Activated CD8-positive, alpha-beta T cell treated with anti-CD3 and anti-CD28 coated beads for 36 hours (primary cell): Measurements from ENCODE around the gene NME5. TPM values are rescaled to one million over a fixed set of nuclear protein-coding genes. Genes with fewer than 3 reads are reported as not detected.

Source experiments
- ATAC-seq: fragments of 200-7000 bp; cut with Tn5 transposase; one replicate; pipeline ENCODE4 v1.10.0; 2021; ENCODE audit warnings: mild to moderate bottlenecking, moderate library complexity
- CTCF ChIA-PET: fragments of 350-600 bp; sonication (Branson Sonifier 250); formaldehyde crosslinking; loops from one replicate; lab custom pipeline; 2021; ENCODE audit warnings: antibody characterized with exemption; lab: Charles Lee
- POLR2A ChIA-PET: fragments of 350-600 bp; sonication (Branson Sonifier 250); formaldehyde crosslinking; loops from one replicate; lab custom pipeline; 2021; ENCODE audit warnings: antibody characterized with exemption; lab: Charles Lee
- DNase-seq: peaks from one replicate; pipeline ENCODE4 v3.0.0-alpha.2; 2020
- H3K27ac Mint-ChIP-seq: one replicate; pipeline ENCODE4 v1.8.0; 2021; ENCODE audit warnings: mild to moderate bottlenecking, mixed read lengths
- H3K27me3 Mint-ChIP-seq: one replicate; pipeline ENCODE4 v1.8.0; 2021; ENCODE audit warnings: mixed read lengths
- H3K36me3 Mint-ChIP-seq: one replicate; pipeline ENCODE4 v1.8.0; 2021; ENCODE audit warnings: low read depth, mixed read lengths
- H3K4me1 Mint-ChIP-seq: one replicate; pipeline ENCODE4 v1.8.0; 2021; ENCODE audit warnings: low read depth, mixed read lengths
- H3K4me3 Mint-ChIP-seq: one replicate; pipeline ENCODE4 v1.8.0; 2021; ENCODE audit warnings: mild to moderate bottlenecking, moderate library complexity, mixed read lengths
- H3K9me3 Mint-ChIP-seq: one replicate; pipeline ENCODE4 v1.8.0; 2021; ENCODE audit warnings: mixed read lengths
- intact Hi-C: fragments of 100-400 bp; cut with micrococcal nuclease; formaldehyde crosslinking; loops from one replicate; pipeline ENCODE4 v1.10.0; 2022
- total RNA-seq, 2 experiments: library from RNA; stranded (reverse); gene quantifications; one replicate each; pipeline ENCODE4 v1.2.3, GENCODE V29; 2021
- TF ChIP-seq, protein P1 (sequence below): fragments of 200-600 bp; IDR thresholded peaks from one replicate; pipeline ENCODE4 v1.8.0; 2022; ENCODE audit warnings: antibody characterized with exemption, mild to moderate bottlenecking

NME5 gene
- total RNA-seq, 2 experiments from 2014 or later, result not detected

GRCh38 chr5:138093036-138093435 lies 46.2 kb downstream of the NME5 start:
- ChIA-PET POLR2A (no interaction called here), CTCF (interaction anchor here (1.2 to 8.9 kb wide), 3 partner anchors 10 to 314 kb away, joined by 4 to 71 read pairs (median 5); no protein-coding TSS in a partner anchor)
- Mint-ChIP-seq H3K36me3 (no peaks in the 10 kb centered on the region), H3K27ac (no peak overlapping the region), H3K9me3 (no peaks in the 10 kb centered on the region), H3K27me3 (no peaks in the 10 kb centered on the region), H3K4me1 (peaks cover 25% of the 10 kb centered on the region), H3K4me3 (no peak overlapping the region)
- TF ChIP-seq, protein P1, sequence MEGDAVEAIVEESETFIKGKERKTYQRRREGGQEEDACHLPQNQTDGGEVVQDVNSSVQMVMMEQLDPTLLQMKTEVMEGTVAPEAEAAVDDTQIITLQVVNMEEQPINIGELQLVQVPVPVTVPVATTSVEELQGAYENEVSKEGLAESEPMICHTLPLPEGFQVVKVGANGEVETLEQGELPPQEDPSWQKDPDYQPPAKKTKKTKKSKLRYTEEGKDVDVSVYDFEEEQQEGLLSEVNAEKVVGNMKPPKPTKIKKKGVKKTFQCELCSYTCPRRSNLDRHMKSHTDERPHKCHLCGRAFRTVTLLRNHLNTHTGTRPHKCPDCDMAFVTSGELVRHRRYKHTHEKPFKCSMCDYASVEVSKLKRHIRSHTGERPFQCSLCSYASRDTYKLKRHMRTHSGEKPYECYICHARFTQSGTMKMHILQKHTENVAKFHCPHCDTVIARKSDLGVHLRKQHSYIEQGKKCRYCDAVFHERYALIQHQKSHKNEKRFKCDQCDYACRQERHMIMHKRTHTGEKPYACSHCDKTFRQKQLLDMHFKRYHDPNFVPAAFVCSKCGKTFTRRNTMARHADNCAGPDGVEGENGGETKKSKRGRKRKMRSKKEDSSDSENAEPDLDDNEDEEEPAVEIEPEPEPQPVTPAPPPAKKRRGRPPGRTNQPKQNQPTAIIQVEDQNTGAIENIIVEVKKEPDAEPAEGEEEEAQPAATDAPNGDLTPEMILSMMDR, result no peak
- ATAC-seq (no peak), DNase-seq (no peak)
- intact Hi-C loops, result no loop called here

GRCh38 chr5:138092301-138092700 lies 46.9 kb downstream of the NME5 start:
- Mint-ChIP-seq H3K4me1 (peaks cover 25% of the 10 kb centered on the region), H3K9me3 (no peaks in the 10 kb centered on the region), H3K27ac (no peak overlapping the region), H3K27me3 (no peaks in the 10 kb centered on the region), H3K4me3 (no peak overlapping the region), H3K36me3 (no peaks in the 10 kb centered on the region)
- ATAC-seq (no peak), DNase-seq (no peak)
- CTCF ChIA-PET, result interaction anchor here (1.2 to 8.9 kb wide), 3 partner anchors 10 to 313 kb away, joined by 4 to 71 read pairs (median 5); no protein-coding TSS in a partner anchor
- intact Hi-C loops, result no loop called here
- TF ChIP-seq, protein P1, result no peak
- POLR2A ChIA-PET, result no interaction called here

- Mint-ChIP-seq H3K27me3 (no peaks in the 10 kb centered on the region), H3K36me3 (no peaks in the 10 kb centered on the region), H3K9me3 (no peaks in the 10 kb centered on the region), H3K27ac (no peak overlapping the region), H3K4me1 (peaks cover 25% of the 10 kb centered on the region), H3K4me3 (no peak overlapping the region)
- TF ChIP-seq, protein P1, result no peak
- intact Hi-C loops, result no loop called here
- CTCF ChIA-PET, result interaction anchor here (1.0 to 8.9 kb wide), 5 partner anchors 11 to 313 kb away, joined by 3 to 71 read pairs (median 4); no protein-coding TSS in a partner anchor
- ATAC-seq (no peak), DNase-seq (no peak)
- POLR2A ChIA-PET, result no interaction called here
These were observed 47.5 kb downstream of the NME5 start for GRCh38 chr5:138091685-138092084.

- no peak for DNase-seq
- H3K9me3 Mint-ChIP-seq, result no peaks in the 10 kb centered on the region
- H3K4me1 Mint-ChIP-seq, result peaks cover 14% of the 10 kb centered on the region
- POLR2A ChIA-PET, result no interaction called here
- no peaks in the 10 kb centered on the region for H3K36me3 Mint-ChIP-seq
- TF ChIP-seq, protein P1, result no peak
- no peaks in the 10 kb centered on the region for H3K27me3 Mint-ChIP-seq
- CTCF ChIA-PET, result interaction anchor here (0.6 to 2.5 kb wide), 4 partner anchors 14 to 50 kb away, joined by 3 to 13 read pairs (median 4); no protein-coding TSS in a partner anchor
- H3K27ac Mint-ChIP-seq, result no peak within 1 kb of the TSS
- intact Hi-C loops, result no loop called here
- ATAC-seq, result no peak
- H3K4me3 Mint-ChIP-seq, result no peak within 1 kb of the TSS
These were observed 55.5 kb downstream of the NME5 start, which contains the start of gene WNT8A for GRCh38 chr5:138083702-138084101. WNT8A (plus strand) TSS chr5:138084033; CDS start chr5:138084128, 95 bp downstream.

- intact Hi-C loops, result no loop called here
- DNase-seq (peak; percentile 7), ATAC-seq (no peak)
- H3K9me3 Mint-ChIP-seq, result no peaks in the 10 kb centered on the region
- H3K27ac Mint-ChIP-seq, result peak overlapping the region; percentile 7
- POLR2A ChIA-PET, result interaction anchor here (0.6 to 1.1 kb wide), 2 partner anchors 29 to 162 kb away, joined by 3 to 5 read pairs; no protein-coding TSS in a partner anchor
- TF ChIP-seq, protein P1, result no peak
- no peak overlapping the region for H3K4me3 Mint-ChIP-seq
- H3K27me3 Mint-ChIP-seq, result no peaks in the 10 kb centered on the region
- peaks cover 14% of the 10 kb centered on the region for H3K4me1 Mint-ChIP-seq
- CTCF ChIA-PET, result interaction anchor here (0.8 to 8.7 kb wide), 10 partner anchors 8 to 422 kb away, joined by 3 to 159 read pairs (median 4); partner anchors contain the start of gene NME5
- no peaks in the 10 kb centered on the region for H3K36me3 Mint-ChIP-seq
These were observed 57.2 kb downstream of the NME5 start for GRCh38 chr5:138082033-138082432.
